Activated CD4-positive, alpha-beta T cell treated with anti-CD3 and anti-CD28 coated beads, Interleukin-2, amount 50 U/mL, for 1 hour (primary cell): ENCODE results near the gene LILRA2.
"Not testable (repeated sequence)": the region's sequence is repeated elsewhere in the genome, so short reads cannot be mapped to it uniquely, and the experiment has no call there.

ENCODE experiments used
- DNase-seq: peaks from one replicate; pipeline ENCODE4 v3.0.0-alpha.2; 2020

Gene LILRA2

DNA sequence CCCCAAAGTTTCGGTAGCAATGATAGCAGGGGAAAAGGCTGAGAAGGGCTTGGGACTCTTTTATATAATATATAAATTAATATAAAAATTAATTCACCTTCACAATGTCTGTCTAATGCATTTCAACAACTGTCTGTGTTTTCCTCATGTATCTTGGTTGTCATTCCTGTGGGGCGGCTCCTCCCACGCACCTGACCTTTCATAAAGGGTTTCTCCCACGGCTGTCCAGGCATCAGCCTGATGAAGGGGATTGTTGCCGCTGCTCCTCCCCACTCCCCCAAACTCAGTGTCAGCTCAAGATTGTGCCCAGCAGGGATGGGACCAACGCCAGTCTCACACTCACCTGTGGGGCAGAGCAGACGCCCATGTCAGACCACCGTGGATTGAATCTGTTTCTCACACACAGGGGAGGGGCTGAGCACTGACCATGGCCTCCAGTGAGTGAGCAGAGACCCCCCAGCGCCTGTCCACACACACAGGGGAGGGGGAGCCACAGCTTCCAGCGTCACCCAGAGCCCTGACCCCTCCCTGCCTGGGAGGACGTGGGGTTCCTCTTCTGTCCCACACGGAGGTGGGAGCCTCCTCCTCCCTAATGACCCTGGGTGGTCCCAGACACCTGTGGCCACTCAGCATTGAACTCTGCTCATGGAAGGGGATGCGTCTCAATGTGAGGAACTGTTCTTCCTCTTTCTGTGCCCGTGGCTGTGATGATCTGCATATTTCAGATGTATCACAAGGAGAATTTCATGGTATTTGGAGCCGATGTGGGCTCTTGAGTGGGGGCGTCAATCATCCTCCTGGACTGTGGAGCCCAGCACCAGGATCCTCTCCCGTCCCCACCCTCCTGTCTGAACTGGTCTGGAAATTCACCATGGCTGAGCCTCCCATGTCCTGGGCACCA, 1.6 kb upstream of the LILRA2 start:
- not testable (repeated sequence) for DNase-seq

GRCh38 chr19:54572696-54573311, 786 bp upstream of the LILRA2 start:
- DNase-seq = no peak

GRCh38 chr19:54574051-54574450, 461 bp downstream of the LILRA2 start:
- no peak for DNase-seq

GRCh38 chr19:54574527-54575056, 1.0 kb downstream of the LILRA2 start:
- no peak for DNase-seq

DNA sequence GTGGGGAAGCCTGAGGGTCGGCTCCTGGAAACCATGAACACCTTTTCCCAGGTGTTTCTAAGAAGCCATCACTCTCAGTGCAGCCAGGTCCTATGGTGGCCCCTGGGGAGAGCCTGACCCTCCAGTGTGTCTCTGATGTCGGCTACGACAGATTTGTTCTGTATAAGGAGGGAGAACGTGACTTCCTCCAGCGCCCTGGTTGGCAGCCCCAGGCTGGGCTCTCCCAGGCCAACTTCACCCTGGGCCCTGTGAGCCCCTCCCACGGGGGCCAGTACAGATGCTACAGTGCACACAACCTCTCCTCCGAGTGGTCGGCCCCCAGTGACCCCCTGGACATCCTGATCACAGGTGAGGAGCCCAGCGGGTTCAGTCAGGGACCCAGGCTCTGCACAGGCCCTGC, 1.6 kb downstream of the LILRA2 start:
- not testable (repeated sequence) for DNase-seq

- DNase-seq = no peak
These were observed 2.9 kb downstream of the LILRA2 start for GRCh38 chr19:54576411-54576976.

- DNase-seq = no peak
These were observed 3.7 kb downstream of the LILRA2 start for GRCh38 chr19:54577334-54577733.

DNA sequence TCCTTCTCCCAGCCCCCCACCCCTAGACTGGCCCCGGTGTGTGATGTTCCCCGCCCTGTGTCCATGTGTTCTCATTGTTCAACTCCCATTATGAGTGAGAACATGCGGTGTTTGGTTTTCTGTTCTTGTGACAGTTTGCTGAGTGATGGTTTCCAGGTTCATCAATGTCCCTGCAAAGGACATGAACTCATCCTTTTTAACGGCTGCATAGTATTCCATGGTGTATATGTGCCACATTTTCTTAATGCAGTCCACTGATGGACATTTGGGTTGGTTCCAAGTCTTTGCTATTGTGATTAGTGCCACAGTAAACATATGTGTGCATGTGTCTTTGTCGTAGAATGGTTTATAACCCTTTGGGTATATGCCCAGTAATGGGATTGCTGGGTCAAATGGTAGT, 4.7 kb downstream of the LILRA2 start:
- DNase-seq = not testable (repeated sequence)

DNA sequence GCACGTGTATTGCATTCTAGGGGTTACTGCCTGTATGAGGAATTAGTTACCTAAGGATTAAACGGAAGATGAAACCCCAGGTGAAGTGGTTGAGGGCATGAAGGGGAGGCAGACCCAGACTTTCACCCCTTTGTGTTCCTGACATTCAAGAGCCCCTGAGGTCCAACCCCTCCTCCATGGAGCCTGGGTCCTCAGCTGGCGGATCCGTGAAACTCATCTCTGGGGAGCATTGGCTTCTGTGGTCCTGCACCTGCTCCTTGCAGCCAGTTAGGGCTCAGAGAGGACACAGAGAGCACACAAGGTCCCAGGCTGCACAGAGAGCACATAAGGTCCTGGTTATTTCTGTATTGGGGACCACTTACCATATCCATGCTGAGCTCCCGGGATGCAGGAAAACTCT, 12.8 kb downstream of the LILRA2 start:
- no peak for DNase-seq

- DNase-seq = no peak
These were observed 13.4 kb downstream of the LILRA2 start for GRCh38 chr19:54587026-54587425.

DNA sequence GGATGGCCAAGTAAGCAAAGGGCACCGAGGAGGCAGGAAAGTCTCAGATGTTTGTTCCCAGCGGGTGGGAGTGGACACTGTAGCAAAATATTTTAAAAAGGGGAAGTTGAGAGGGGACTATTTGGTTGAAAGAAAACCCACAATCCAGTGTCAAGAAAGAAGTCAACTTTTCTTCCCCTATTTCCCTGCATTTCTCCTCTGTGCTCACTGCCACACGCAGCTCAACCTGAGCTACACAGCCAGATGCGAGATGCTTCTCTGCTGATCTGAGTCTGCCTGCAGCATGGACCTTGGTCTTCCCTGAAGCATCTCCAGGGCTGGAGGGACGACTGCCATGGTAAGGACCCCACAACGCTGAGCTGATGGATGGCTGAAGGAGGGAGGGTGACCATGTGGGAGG, 19.9 kb downstream of the LILRA2 start, which contains the start of gene LILRA1:
TSS of gene LILRA1 (plus strand) at position 188 of the 400 bp plus-strand sequence. CDS start 613 bp downstream, outside the sequence.
- DNase-seq = not testable (repeated sequence)

- not testable (repeated sequence) for DNase-seq
These were observed 20.5 kb downstream of the LILRA2 start for GRCh38 chr19:54593931-54594626.

DNA sequence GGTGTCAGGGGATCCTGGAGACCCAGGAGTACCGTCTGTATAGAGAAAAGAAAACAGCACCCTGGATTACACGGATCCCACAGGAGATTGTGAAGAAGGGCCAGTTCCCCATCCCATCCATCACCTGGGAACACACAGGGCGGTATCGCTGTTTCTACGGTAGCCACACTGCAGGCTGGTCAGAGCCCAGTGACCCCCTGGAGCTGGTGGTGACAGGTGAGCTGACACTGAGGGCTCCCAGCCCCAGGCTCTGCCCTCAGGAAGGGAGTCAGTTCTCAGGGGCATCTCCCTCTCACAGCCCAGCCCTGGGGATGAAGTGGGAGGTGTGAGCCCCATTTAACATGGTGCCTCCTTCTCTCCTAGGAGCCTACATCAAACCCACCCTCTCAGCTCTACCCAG, 21.1 kb downstream of the LILRA2 start:
- DNase-seq = no peak

GRCh38 chr19:54595680-54596436, 22.3 kb downstream of the LILRA2 start:
- not testable (repeated sequence) for DNase-seq

GRCh38 chr19:54600212-54600611, 26.6 kb downstream of the LILRA2 start:
- DNase-seq = no peak

DNA sequence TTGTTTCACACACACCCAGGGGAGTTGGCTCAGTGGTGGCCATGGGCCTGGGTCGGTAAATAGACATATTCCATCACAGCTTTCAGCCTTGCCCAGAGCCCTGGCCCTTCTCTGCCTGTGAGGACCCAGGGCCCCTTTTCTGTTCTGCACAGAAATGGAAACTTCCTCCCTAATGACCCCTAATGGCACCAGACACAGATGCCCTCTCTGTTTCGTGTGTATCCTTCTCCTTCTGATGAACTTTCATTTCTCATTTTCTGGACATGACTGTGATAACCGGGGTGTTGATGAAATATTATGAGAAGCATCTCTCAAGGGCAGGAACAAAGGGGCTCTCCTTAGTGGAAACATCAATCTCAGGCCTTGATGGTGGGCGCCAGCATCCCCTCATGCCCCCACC, 32.6 kb downstream of the LILRA2 start:
- DNase-seq = no peak

- DNase-seq = no peak
These were observed 33.5 kb downstream of the LILRA2 start for GRCh38 chr19:54606891-54607784.

- no peak for DNase-seq
These were observed 34.2 kb downstream of the LILRA2 start for GRCh38 chr19:54607785-54608150.

DNA sequence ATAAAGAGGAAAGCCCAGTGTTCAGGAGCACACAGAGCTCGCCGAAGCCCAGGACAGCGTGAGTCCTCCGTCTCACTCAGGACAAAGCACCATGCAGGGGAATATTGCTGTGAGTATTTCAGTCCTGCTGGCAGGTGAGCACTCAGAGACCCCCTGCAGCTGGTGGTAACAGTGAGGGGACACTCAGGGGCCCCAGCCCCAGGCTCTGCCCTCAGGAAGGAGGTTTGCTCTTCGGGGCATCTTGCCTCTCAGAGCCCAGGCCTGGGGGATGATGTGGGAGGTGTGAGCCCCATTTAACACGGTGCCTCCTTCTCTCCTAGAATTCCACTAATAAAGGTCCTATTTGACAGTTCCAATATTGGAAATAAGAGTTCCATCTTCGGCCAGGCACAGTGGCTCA, 34.6 kb downstream of the LILRA2 start:
- DNase-seq = no peak

- DNase-seq = no peak
These were observed 35.2 kb downstream of the LILRA2 start for GRCh38 chr19:54608792-54609191.

GRCh38 chr19:54609356-54609791, 35.8 kb downstream of the LILRA2 start:
- DNase-seq = no peak
